Skin epidermis (tissue), 12 donors: ENCODE data around the gene RGCC.

Experiments used
- H3K27ac ChIP-seq, 21 experiments: fragments of 200-600 bp; sonication (generic) in 11 of 21; one replicate each; pipeline ENCODE4 v1.5.0; 2020; ENCODE audit warnings: mild to moderate bottlenecking in 3 of 21, inconsistent platforms in 2 of 21, moderate library complexity in 2 of 21
- H3K4me3 ChIP-seq, 7 experiments: fragments of 200-600 bp; sonication (generic) in 2 of 7; one replicate each; pipeline ENCODE4 v1.5.0; 2020; ENCODE audit warnings: inconsistent platforms in 2 of 7, mild to moderate bottlenecking in 2 of 7, moderate library complexity in 1 of 7

Gene RGCC

DNA sequence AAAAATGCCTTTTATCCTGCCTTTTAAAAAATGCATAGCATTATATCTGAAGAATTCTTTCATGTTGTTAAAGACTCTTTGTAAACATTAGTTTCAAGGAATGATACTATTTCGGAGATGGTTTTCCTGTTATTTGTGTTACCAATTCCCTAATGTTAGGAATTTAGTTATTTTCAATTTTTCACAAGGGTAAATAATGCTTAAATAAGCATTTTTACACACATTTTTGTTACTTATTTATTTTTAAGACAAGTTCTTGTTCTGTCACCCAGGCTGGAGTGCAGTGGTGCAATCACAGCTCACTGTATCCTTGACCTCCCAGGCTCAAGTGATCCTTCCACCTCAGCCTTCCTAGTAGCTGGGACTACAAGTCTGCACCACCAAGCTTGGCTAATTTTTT lies 49.0 kb downstream of the RGCC start:
- H3K27ac ChIP-seq: no peak overlapping the region
- no peak overlapping the region for H3K4me3 ChIP-seq

DNA sequence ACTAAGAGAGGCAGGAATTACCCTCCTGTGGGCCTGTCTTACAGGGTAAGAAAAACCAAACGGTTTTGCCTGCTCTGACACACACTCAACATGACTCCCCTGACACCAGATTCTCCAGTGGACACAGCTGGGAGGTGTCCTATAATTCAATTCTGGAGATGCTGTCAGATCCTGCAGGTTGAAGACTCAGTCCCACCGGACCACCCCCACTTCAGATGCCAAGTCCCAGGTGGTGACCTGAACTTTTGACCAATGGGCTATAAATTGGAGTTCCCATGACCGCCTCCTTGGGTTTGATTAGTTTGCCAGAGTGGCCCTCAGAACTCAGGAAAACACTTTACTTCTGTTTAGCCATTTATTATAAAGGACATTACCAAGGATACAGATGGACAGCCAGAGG lies 52.6 kb downstream of the RGCC start:
- no peak overlapping the region for H3K27ac ChIP-seq

DNA sequence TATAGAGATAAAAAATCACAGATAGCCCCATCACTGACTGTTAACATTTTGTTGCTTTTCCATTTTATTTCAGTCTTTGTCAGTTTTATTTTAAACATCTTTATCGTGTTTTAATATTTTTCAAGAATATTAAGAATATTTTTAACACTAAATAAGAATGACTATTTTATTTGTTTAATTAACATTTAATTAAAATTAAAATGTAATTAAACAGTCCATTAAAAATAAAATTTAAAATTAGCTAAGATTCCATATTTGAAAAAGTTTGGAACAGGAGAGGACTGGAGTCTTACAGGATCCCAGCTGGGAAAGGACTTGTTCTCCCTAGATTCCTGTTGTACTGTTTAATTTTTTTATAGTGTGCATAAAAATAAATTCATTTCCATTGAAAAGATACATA lies 54.5 kb downstream of the RGCC start:
- Histone ChIP-seq H3K4me3 (no peak overlapping the region), H3K27ac (no peak overlapping the region)

More for the DNA sequence above, 52.6 kb downstream of the RGCC start:
- no peak overlapping the region for H3K4me3 ChIP-seq

DNA sequence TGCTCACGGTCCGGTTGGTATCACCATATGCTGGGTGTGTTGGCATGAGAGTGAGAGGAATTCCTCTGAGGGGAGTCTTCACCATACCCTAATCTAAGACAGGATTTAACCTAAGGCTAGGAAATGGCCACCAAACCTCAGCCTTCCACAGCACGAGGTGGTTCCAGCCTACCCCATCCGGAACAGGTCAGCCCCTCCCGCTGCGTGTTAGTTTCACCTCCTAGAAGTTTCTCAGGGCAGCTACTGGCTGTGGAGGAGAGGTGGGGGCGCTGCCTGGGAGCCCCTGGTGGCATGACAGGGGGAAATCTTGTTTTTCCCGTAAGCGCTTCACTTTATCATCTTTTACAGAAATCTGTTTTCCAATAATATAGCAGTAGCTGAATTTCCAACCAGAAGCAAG lies 55.1 kb downstream of the RGCC start:
- Histone ChIP-seq H3K4me3 (no peak overlapping the region), H3K27ac (no peak overlapping the region)

DNA sequence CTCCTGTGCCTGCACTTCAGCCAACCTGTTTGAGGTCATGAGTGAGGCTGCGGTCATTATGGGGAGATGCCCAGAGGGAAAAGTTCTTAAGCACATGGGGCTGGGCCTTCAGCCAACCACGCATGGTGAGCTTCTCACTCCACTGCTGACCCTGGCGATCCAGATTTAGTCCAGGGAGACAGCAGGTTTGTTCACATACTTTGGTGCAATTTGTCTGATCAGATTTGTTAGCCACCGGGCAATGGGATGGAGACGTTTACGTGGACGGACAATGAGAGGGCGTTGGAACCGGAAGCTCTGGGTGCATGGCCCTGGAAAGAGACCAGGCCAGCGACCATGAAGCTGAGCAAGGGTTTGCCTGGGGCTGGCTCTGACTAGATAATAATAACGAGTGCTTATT lies 56.2 kb downstream of the RGCC start:
- Histone ChIP-seq H3K27ac (no peak overlapping the region), H3K4me3 (no peak overlapping the region)

DNA sequence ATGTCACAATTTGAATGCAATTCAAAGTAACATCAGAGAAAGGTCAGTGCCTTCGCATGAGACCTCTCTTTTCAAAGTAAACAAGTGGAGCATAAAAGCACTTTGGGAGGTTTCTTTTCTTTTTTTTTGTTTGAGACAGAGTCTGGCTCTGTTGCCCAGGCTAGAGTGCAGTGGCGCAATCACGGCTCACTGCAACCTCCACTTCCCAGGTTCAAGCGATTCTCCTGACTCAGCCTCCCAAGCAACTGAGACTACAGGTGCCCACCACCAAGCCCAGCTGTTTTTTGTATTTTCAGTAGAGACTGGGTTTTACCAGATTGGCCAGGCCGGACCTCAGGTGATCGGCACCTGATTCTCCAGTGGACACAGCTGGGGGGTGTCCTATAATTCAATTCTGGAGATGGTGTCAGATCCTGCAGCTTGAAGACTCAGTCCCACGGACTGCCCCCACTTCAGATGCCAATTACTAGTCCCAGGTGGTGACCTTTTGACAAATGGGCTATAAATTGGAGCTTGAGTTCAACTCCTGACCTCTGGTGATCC lies 57.6 kb downstream of the RGCC start:
- Histone ChIP-seq H3K4me3 (no peak overlapping the region), H3K27ac (no peak overlapping the region)

DNA sequence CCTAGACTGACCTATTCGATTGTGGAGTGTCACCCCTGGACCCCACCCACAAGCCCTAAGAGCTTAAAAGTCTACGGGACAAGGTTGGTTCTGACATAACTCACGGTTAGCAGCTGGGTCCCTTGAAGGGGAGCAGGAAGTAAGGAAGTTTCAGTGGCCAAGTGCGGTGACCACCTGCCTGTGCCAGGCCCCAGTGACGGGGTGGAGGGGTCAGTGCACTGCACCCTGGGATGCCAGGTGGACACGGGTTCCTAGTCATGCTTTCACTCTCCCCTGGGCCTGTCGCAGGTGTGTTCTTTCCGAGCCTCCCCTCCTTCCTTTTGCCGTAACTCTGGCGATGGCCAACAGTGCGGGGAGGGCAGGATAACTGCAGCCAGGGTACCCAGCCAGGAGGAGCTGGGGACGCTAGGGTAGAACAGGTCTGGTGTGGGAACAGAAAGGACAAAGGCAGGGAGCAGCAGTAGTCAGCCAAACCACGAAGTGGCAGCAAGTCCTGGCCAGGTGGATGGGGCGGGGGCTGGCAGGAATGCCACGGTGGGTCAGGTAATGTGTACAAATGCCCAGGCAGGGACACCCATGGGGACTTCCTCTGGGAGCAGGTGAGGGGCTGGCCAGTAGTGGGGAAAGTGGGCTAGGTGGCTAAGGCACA lies 58.3 kb downstream of the RGCC start:
- H3K4me3 ChIP-seq: no peak overlapping the region
- no peak overlapping the region for H3K27ac ChIP-seq

DNA sequence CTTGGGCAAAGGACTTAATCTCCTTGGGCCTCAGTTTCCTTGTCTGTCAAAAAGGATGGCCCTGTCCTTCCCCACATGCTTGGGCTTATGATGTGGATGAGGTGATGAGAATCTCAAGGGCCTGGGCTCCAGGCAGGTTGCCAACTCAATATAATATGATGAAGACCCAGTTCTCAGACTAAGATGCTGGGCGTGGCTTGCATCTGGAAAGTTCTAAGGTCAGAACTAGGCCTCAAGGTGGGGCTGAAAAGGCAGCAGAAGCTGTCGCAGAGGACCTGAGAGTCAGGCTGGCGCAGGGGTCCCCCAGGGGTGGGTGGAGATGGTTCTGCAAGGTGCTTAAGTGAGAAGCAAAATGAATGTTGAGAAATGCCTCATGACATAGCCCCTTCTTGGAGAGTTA lies 58.8 kb downstream of the RGCC start:
- no peak overlapping the region for H3K4me3 ChIP-seq

DNA sequence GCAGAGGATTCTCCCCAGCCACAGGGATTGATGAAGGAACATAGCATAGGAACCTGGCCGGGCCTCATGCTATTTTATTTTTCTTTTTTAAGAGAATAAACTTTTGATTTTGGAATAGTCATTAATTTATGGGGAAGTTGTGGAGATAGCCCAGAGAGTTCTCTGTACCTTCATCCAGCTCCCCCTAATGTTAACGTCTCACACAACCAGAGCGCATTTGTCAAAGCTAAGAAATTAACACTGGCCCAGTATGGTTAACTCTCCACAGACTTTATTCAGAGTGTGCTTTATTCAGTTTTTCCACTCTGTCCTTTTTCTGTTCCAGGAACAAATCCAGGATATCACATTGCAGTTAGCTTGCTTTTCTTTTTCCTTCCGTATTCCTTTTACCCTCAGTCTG lies 59.4 kb downstream of the RGCC start:
- Histone ChIP-seq H3K4me3 (no peak overlapping the region), H3K27ac (no peak overlapping the region)

More for the DNA sequence above, 58.8 kb downstream of the RGCC start:
- H3K27ac ChIP-seq: no peak overlapping the region

DNA sequence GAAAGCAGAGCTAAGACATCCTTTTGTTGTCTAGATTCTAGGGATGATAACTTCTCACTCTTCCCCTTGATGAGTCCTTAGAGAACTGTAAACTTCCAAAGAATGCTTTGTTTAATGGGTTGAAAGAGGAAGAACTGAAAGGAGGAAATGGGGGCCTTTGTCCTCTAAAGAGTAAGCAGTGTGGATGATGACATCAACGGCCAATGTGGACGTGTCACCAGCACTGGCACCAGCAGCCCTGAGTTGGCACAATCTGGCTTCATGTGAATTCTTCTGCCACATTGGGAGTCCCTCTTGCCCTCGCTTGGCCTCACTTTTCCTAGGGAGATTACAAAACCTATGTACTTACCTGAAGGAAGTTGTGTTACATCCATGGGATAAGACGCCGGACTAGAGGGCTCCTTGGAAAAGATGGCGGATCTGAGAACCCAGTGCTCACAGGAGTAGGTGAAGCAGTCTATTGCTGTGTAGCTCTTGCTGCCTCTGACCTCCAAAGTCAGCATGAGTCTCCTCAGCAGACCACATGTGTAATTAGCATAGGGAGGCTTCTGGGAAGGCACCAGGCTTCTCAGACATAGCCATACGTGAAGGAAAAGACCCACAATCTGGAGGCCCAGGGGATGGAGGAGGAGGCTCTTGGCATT lies 62.8 kb downstream of the RGCC start:
- no peak overlapping the region for H3K27ac ChIP-seq
- H3K4me3 ChIP-seq: no peak overlapping the region
